ENCODE measurements around the gene DRD3.

DRD3 gene

DNA sequence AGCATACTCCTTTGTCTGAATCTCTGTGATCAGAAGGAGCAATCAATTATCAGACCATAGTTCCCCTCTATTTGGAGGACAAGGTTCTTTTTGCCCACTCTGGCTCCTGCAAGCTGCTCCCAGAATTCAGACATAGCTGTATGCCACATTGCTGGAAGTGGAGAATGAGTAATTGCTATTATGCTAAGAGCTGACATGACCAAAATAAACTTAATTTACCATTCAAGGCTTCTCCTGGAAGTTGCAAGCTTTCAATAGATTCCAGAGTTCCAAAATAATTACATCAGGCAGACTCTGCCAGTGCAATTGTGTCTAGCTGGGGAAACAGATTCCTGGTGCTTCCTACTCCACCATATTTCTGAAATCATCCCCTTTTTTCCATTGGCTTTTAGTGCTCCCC, 7.6 kb upstream of the DRD3 start:
- DNase-seq (ENCODE audit: low spot score) (no peak), FAIRE-seq (no peak)

- peak; percentile 56 for FAIRE-seq
- no peak for DNase-seq (ENCODE audit: low spot score)
Observed at GRCh38 chr3:114179575-114179974, 723 bp upstream of the DRD3 start.

DNA sequence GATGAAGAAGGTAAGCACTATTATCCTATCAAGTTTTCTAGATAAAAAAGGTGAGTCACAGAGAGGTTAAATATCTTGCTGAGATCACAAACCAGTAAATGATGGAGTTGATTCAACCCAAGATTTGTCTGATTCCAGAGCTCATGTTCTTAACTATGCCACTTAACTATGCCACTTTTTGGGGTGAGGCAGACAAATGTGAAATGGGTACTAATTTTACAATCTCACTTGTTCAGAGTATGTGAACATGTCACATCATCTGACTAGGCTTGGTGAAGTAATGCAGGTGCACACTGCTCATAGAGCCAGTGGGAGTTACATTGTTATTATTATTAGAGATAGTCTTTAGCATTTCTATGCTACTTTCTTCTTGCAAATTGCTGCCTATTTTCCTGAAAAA, 2.0 kb downstream of the DRD3 start:
- DNase-seq (ENCODE audit: low spot score) (no peak), FAIRE-seq (no peak)

- DNase-seq (ENCODE audit: low spot score), result no peak
- FAIRE-seq, result no peak
Observed at GRCh38 chr3:114176487-114176886, 2.4 kb downstream of the DRD3 start.

DNA sequence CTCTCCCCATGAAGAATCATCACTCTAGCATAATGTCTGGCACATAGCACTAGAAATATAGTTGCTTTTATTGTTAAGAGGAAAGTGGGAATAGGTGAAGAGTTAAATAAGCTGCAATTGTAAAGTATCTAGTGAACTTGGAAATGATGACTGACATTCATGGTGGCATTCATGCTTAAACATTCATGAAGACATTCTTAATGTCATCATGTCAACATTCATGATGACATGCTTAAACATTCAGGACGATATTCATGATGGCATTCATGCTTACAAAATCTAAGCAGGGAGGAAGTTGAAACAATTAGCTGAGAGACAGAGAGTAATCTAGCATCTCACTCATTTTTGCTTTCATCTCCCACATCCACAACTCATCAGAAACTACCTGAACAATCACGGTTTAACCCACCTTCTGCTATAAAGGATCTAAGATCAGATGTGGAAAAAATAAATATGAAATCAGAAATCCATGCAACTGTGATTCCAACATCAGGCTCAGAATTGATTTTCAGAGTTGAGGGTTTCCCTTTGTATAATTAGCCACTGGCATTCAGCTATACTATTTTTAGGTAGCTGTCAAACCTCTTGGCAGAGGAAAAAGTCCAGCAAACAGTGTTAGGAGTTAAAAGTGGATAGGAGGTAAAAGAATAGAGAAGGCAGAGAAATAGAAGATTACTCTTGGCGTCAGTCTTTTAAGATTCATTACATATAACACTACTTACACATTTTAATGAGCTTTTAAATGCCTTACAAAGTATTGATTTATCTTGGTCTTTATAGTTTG, 3.5 kb downstream of the DRD3 start:
- DNase-seq (ENCODE audit: low spot score) (no peak), FAIRE-seq (peak; percentile 97)

DNA sequence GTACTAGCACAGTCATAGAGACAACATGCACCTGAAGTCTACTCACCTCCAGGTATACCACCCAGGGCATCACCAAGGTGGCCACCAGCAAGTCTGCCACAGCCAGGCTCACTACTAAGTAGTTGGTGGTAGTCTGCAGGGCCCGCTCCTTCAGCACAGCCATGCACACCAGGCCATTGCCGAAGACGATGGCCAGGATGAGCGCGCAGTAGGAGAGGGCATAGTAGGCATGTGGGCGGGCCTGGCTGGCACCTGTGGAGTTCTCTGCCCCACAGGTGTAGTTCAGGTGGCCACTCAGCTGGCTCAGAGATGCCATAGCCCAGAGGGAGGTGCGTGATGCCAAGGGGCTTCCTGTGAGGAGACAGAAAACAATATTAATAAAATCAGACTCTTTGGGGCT, 7.2 kb downstream of the DRD3 start:
- DNase-seq (ENCODE audit: low spot score) (no peak), FAIRE-seq (no peak)

DNA sequence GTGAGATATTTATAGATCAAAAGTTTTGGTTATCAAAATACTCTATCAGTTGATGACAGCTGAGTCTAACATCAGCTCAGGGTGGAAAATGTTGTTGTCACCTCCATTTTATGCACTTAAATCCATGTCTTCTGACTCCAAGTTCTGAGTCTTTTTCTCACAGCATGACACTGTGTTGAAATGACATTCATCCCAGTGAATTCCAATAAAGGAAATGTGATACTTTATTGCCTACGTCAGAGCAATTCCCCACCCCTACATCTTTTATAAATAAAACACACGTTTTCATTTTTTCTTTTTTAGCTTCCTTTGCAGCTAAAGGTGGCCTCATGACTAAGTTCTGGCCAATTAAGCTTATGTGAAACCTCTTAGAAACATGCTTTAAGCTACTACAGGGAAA, 10.7 kb downstream of the DRD3 start:
- FAIRE-seq (no peak), DNase-seq (ENCODE audit: low spot score) (no peak)

GRCh38 chr3:114157321-114157720, 21.5 kb downstream of the DRD3 start:
- FAIRE-seq (no peak), DNase-seq (ENCODE audit: low spot score) (no peak)

GRCh38 chr3:114155370-114155821, 23.5 kb downstream of the DRD3 start:
- peak; percentile 40 for DNase-seq (ENCODE audit: low spot score)

GRCh38 chr3:114154321-114154821, 24.5 kb downstream of the DRD3 start:
- DNase-seq (ENCODE audit: low spot score), result no peak

More at GRCh38 chr3:114155370-114155821, 23.5 kb downstream of the DRD3 start:
- FAIRE-seq, result no peak

DNA sequence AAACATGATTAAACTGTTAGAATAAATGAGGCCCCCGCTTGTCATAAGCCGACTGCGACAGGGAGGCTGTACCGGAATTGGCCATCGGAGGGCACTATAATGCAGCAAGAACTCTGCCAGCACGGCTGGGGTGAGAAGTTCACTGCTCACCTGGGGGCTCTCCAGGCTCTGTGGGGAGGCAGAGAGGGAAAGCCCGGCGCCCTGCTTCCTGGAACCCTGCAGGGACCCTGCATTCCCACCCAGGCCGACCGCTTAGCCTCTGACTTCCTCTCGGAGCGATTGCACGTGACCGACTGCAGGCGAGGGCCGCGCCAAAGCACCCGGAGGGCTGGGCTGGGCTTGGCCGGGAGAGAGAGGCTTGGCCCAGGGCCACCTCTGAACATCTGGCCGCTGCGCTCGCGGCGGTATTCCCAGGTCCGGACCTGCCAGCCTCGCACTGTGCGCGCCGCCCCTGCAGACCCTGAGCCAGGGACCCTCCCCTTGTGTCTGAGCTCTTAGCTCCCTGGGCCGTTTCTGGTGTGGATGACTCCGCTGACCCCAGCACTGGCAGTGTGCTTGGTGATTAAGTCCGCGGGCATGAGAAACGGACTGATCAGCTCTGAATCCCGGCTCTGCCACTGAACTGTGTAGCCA, 26.2 kb downstream of the DRD3 start:
- no peak for FAIRE-seq
- peak; percentile 86 for DNase-seq (ENCODE audit: low spot score)

More at GRCh38 chr3:114154321-114154821, 24.5 kb downstream of the DRD3 start:
- no peak for FAIRE-seq

DNA sequence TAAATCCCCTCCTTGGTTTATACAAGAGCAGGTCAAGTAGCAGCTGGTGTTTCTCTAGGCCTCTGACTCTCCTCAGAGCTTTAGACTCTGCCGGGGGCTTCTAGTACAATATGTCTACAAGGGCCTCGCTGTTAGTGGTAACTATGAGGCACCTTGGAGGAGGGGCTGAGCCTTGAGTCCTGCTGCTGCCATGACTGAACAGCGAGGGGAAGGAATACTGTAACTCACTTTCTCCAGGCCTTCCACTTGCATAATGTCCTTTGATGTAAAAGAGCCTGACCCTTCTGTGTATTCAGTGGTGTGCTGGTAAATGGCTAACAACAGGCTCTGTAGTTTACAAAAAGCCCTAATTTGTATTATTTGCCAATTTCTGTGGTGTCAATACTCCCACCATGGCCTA, 27.8 kb downstream of the DRD3 start:
- DNase-seq (ENCODE audit: low spot score) (no peak), FAIRE-seq (no peak)

GRCh38 chr3:114147251-114147650, 31.6 kb downstream of the DRD3 start:
- FAIRE-seq, result no peak
- no peak for DNase-seq (ENCODE audit: low spot score)

GRCh38 chr3:114144909-114145688, 33.8 kb downstream of the DRD3 start:
- DNase-seq (ENCODE audit: low spot score) (peak; percentile 70), FAIRE-seq (no peak)

- FAIRE-seq, result no peak
Observed at GRCh38 chr3:114143817-114144216, 35.0 kb downstream of the DRD3 start.

GRCh38 chr3:114139836-114140235, 39.0 kb downstream of the DRD3 start:
- no peak for DNase-seq (ENCODE audit: low spot score)
- peak; percentile 65 for FAIRE-seq

More at GRCh38 chr3:114143817-114144216, 35.0 kb downstream of the DRD3 start:
- no peak for DNase-seq (ENCODE audit: low spot score)

DNA sequence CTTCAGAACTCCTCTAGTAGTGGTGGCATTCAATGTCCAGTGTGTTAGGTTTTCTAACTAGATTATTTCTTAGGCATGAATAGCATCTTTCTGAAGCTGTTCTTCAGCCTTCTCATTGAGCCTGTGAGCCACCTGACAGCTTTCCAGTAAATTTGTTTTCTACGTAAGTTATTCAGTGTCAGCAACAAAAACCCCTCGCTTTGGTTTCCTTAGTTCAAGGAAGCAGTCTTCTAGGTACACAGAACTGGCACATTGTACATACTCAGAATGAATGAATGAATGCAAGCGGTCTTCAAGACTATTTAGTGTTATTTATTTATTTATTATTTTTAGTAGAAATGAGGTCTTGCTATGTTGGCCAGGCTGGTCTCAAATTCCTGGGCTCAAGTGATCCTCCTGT, 44.9 kb downstream of the DRD3 start:
- FAIRE-seq, result no peak
- no peak for DNase-seq (ENCODE audit: low spot score)

- DNase-seq (ENCODE audit: low spot score), result no peak
Observed at GRCh38 chr3:114132500-114132899, 46.4 kb downstream of the DRD3 start.

DNA sequence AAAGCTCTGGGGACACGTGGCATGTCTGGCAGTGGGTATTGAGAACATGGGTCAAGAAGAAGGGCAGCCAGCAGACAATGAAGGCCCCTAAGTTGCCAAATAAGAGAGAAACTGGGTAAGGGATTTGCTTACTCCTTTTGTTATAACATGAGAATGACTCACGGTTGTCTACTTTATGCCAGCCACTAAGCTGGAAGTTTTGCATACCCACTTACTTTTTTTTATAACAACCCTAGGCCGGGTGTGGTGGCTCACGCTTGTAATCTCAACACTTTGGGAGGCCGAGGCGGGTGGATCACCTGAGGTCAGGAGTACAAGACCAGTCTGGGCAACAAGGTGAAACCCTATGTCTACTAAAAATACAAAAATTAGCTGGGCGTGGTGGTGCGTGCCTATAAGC, 50.0 kb downstream of the DRD3 start:
- FAIRE-seq (no peak), DNase-seq (ENCODE audit: low spot score) (no peak)

More at GRCh38 chr3:114132500-114132899, 46.4 kb downstream of the DRD3 start:
- no peak for FAIRE-seq

- FAIRE-seq (no peak), DNase-seq (ENCODE audit: low spot score) (no peak)
Observed at GRCh38 chr3:114128231-114128630, 50.6 kb downstream of the DRD3 start.

DNA sequence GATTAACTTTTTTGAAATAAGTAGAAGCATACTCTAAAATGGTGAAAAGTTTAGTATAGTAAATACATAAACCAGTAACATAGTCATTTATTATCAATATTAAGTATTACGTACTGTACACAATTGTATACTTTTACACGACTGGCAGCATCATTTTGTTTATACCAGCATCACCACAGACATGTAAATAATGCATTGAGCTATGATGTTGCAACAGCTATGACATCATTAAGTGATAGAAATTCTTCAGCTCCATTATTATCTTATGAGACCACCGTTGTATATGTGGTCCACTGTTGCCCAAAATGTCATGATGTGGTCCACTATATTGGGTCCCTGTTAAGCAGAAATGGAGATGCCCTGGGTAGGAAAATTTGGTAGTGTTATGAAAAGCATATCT, 51.3 kb downstream of the DRD3 start:
- DNase-seq (ENCODE audit: low spot score) (no peak), FAIRE-seq (no peak)

GRCh38 chr3:114126461-114126860, 52.4 kb downstream of the DRD3 start:
- DNase-seq (ENCODE audit: low spot score) (no peak), FAIRE-seq (no peak)

Measured in urothelium cell line (cell line).